Right lobe of liver (tissue), 6 donors: ENCODE data around the gene ZCCHC8. TPM values are rescaled to one million over a fixed set of nuclear protein-coding genes. Genes with fewer than 3 reads are reported as not detected.

Experiments
- ATAC-seq, 4 donors: fragments of 200-7000 bp; cut with Tn5 transposase; one replicate each; pipeline ENCODE4 v1.9.1; 2020; ENCODE audit warnings: mild to moderate bottlenecking in 4 of 4, moderate library complexity in 4 of 4
- DNase-seq, 3 donors: peaks; one replicate each; pipeline ENCODE4 v3.0.0-alpha.2; 2020
- H3K27ac ChIP-seq, 3 donors: fragments of 200-600 bp; one replicate each; pipeline ENCODE4 v1.8.0; 2022
- H3K27me3 ChIP-seq, 2 donors: fragments of 200-600 bp; one replicate each; pipeline ENCODE4 v1.8.0; 2022
- H3K36me3 ChIP-seq, 4 donors: fragments of 200-600 bp; sonication (generic) in 1 of 4; one replicate each; pipeline versions ENCODE4 v1.5.1 to v1.8.0; 2017 to 2022; ENCODE audit warnings: control low read depth in 1 of 4
- H3K4me1 ChIP-seq, 4 donors: fragments of 200-600 bp; sonication (generic) in 1 of 4; one replicate each; pipeline versions ENCODE4 v1.5.1 to v1.8.0; 2017 to 2022; ENCODE audit warnings: control low read depth in 1 of 4
- H3K4me3 ChIP-seq, 3 donors: fragments of 200-600 bp; one replicate each; pipeline ENCODE4 v1.8.0; 2022
- H3K9me3 ChIP-seq, 4 donors: fragments of 200-600 bp; sonication (generic) in 1 of 4; one replicate each; pipeline versions ENCODE4 v1.5.1 to v1.8.0; 2017 to 2022; ENCODE audit warnings: control low read depth in 1 of 4
- CTCF ChIP-seq, 4 donors: fragments of 200-600 bp in 3 of 4; fragments of 450-650 bp in 1 of 4; IDR thresholded peaks; one replicate each; pipeline versions ENCODE4 v1.5.1 to v1.8.0; 2016 to 2022; ENCODE audit warnings: antibody characterized with exemption in 4 of 4, mild to moderate bottlenecking in 2 of 4
- POLR2A ChIP-seq: fragments of 450-650 bp; IDR thresholded peaks from one replicate; pipeline ENCODE4 v1.6.1; 2017; ENCODE audit warnings: antibody characterized with exemption, mild to moderate bottlenecking
- whole genome bisulfite sequencing: methylation state at CpG from one replicate; pipeline ENCODE4 v1.1.6; 2018; ENCODE audit warnings: low coverage, low lambda C conversion rate; ENCODE audit not compliant: insufficient coverage; ENCODE audit errors: missing lambda C conversion rate; 5-methylcytosine and 5-hydroxymethylcytosine counted together
- intact Hi-C, 2 donors: fragments of 100-400 bp; cut with DNase I; formaldehyde crosslinking; loops; one replicate each; pipeline versions ENCODE4 v1.11.2 to v1.14.1; 2022
- total RNA-seq, 6 experiments: library from RNA; depleted of rRNA in 2 of 6; stranded (reverse); fragments of >200 nt in 2 of 6; fragmentation: NEBNext Ultra II Directional in 3 of 6; extraction: Animal tissue kit (Norgen Biotek cat#: 25700) in 3 of 6; gene quantifications; one replicate each; pipeline versions ENCODE4 v1.1.0 to v1.2.4, GENCODE V29; 2016 to 2023
- donor health status: DM: no; HTN: yes; CAD: no.
- donor health status: DM: no; HTN: no; CAD: no.
- donor health status: DM: no; HTN: no; CAD: no.
- donor health status: DM: no; HTN: yes; CAD: no.
- donor health status: DM: no; HTN: yes; CAD: no.

The ZCCHC8 gene
- total RNA-seq, 6 experiments from 2014 or later, result 8.5 to 13.0 (median 9.3) TPM

GRCh38 chr12:122506393-122506938, 5.7 kb upstream of the ZCCHC8 start:
- ATAC-seq (no peak), DNase-seq (no peak)
- Histone ChIP-seq H3K36me3 (peaks cover 30 to 85% (median 56%) of the 10 kb centered on the region in 4 donors), H3K27ac (no peak overlapping the region), H3K4me1 (no peaks in the 10 kb centered on the region), H3K4me3 (no peak overlapping the region), H3K27me3 (no peaks in the 10 kb centered on the region), H3K9me3 (no peaks in the 10 kb centered on the region)
- intact Hi-C loops, result no loop called here
- TF ChIP-seq POLR2A, result no peak
- TF ChIP-seq CTCF (IDR thresholded peaks at IDR 0.05), result no peak
- 89% methylated on average over 2 of the region's 5 CpGs for WGBS

- ATAC-seq (no peak), DNase-seq (no peak)
- Histone ChIP-seq H3K27ac (no peak overlapping the region), H3K4me1 (peaks cover 0 to 3% (median 0%) of the 10 kb centered on the region in 4 donors), H3K9me3 (no peaks in the 10 kb centered on the region), H3K27me3 (no peaks in the 10 kb centered on the region), H3K36me3 (peaks cover 23 to 76% (median 48%) of the 10 kb centered on the region in 4 donors), H3K4me3 (no peak overlapping the region)
- WGBS, result 77% methylated on average over 5 of the region's 11 CpGs
- intact Hi-C loops, result no loop called here
- TF ChIP-seq POLR2A (no peak), CTCF (IDR thresholded peaks at IDR 0.05) (no peak)
Measured at GRCh38 chr12:122505419-122506051, 4.8 kb upstream of the ZCCHC8 start.

GRCh38 chr12:122503783-122504590, 3.3 kb upstream of the ZCCHC8 start:
- Histone ChIP-seq H3K27me3 (no peaks in the 10 kb centered on the region), H3K36me3 (peaks cover 20 to 60% (median 36%) of the 10 kb centered on the region in 4 donors), H3K9me3 (no peaks in the 10 kb centered on the region), H3K4me1 (peaks cover 0 to 7% (median 2%) of the 10 kb centered on the region in 4 donors), H3K27ac (no peak overlapping the region), H3K4me3 (no peak overlapping the region)
- ATAC-seq (no peak), DNase-seq (no peak)
- 68% methylated on average over 6 of the region's 6 CpGs for WGBS
- TF ChIP-seq POLR2A (no peak), CTCF (IDR thresholded peaks at IDR 0.05) (no peak)
- intact Hi-C loops, result no loop called here

GRCh38 chr12:122503147-122503751, 2.5 kb upstream of the ZCCHC8 start:
- H3K9me3 ChIP-seq, result no peaks in the 10 kb centered on the region
- H3K4me3 ChIP-seq, result no peak overlapping the region
- ATAC-seq (no peak), DNase-seq (no peak)
- TF ChIP-seq POLR2A (no peak), CTCF (IDR thresholded peaks at IDR 0.05) (no peak)
- H3K36me3 ChIP-seq, result peaks cover 18 to 53% (median 32%) of the 10 kb centered on the region in 4 donors
- no peak overlapping the region for H3K27ac ChIP-seq
- H3K27me3 ChIP-seq, result no peaks in the 10 kb centered on the region
- H3K4me1 ChIP-seq, result peaks cover 0 to 11% (median 5%) of the 10 kb centered on the region in 4 donors
- intact Hi-C loops, result no loop called here
- 95% methylated on average over 3 of the region's 3 CpGs for WGBS
